HG03064 (cell line): Measurements from ENCODE around the gene CACNA1F.

Experiments
- ATAC-seq: cut with Tn5 transposase; IDR thresholded peaks from one replicate; pipeline ENCODE4 v1.9.1; 2021; ENCODE audit warnings: low read depth; ENCODE audit not compliant: unreplicated experiment

CACNA1F gene

DNA sequence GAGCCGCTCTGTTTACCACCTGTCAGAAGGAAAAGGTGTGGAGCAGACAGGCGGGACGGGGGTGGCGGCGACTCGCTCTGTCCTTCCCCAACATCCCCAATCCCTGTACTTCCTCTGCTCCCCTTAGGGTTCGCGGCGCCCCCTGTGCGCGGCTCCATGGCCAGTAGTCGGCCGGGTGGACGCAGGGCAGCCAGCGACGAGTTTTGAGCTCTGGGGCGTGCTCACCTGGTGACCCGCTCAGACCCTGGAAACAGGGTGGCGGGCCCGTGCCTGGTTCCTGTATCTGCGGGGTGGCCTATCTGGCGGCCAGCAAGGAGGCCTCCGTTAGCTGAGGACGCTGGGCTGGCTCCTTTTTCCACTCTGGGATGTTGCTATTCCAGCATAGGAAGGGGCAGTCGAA is 75.9 kb downstream of the CACNA1F start:
- ATAC-seq: no peak

DNA sequence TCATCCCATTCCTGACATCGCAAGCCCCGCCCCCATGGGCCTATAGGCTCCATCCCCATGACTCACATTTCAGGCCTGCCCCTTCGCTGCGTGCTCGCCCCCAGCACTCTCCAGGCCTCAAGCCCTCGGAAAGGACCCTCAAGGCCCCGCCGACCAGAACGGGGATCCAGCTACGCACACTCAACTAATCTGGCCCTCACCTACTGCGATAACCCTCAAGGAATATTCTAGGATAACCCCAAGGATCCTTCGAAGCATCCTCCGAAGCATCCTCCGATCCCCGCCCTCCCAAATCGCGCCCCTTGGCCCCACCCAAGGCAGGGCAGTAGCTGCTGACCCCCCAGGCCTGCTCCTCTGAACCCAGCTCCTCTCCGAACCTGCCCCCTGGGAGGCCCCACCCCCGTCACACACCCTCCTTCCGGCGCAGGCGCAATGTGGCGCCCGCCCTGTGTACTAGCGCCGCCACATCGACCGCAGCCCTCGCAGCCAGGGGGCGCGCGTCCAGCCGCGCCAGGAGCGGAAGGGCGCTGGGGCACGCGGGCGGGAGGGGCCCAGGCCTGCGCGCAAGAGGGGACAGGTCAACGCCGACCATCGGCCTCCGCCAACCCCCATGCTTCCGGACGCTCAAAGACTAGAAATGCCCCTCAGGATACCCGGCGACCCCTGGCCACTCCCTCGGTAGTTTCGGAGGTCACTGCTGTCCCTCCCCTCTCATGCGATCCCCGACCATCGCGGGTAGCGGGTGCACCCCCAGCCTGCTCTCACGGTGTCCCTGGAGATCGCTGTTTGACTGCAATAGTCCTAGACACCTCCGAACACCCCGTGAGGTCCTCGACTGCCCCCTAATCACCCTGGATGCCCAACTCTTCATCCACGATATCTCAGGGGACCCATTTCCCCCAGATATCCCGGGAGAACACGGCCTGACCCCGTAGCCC is 77.0 kb downstream of the CACNA1F start:
- ATAC-seq: peak; percentile 76

DNA sequence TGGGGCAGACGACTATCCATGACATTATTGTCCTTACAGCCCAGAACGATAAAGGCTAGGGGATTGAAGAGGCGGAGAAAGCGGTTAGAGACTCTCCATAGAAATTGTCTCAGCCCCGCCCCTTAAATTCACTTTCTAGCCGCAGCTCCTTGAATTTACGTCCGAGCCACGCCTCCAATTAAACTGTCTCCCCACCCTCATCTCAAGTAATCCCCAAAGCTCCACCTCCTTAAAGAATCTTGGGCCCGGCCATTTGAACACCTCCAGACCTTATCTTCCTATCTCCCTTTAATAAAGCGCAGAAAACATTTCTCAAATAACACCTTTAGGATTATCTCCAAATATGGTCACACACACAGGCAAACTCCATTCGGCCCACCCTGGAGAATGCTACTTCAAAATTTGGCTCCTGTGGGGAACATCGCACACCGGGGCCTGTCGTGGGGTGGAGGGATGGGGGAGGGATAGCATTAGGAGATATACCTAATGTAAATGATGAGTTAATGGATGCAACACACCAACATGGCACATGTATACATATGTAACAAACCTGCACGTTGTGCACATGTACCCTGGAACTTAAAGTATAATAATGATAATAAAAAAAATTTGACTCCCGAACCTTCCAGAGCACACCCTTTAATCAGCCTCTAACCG is 77.8 kb downstream of the CACNA1F start:
- no peak for ATAC-seq
